Measurements from ENCODE around the gene MIA3. TPM values are rescaled to one million over a fixed set of nuclear protein-coding genes. Genes with fewer than 3 reads are reported as not detected.

MIA3 gene
- total RNA-seq, 1 experiment from 2014 or later: 53.3 TPM

DNA sequence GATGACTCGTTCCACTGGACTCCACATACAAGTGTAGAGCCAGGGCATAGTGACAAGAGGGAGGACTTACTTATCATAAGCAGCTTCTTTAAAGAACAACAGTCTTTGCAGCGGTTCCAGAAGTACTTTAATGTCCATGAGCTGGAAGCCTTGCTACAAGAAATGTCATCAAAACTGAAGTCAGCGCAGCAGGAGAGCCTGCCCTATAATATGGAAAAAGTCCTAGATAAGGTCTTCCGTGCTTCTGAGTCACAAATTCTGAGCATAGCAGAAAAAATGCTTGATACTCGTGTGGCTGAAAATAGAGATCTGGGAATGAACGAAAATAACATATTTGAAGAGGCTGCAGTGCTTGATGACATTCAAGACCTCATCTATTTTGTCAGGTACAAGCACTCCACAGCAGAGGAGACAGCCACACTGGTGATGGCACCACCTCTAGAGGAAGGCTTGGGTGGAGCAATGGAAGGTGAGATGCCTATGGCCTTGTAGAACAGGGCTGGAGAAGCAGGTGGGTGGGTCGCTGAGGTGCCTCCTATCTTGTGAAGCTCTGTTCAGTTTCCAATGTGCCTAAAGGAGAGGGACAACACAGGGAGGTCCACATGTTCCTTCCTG is 12.1 kb downstream of the MIA3 start:
- no peak for DNase-seq (ENCODE audit: low read depth in 1 of 2, low spot score in 2 of 2)
- H3K4me3 ChIP-seq: no peak overlapping the region
- H3K27ac ChIP-seq: no peak overlapping the region
- H3K27me3 ChIP-seq (replicated peaks): no peaks in the 10 kb centered on the region
- H3K4me1 ChIP-seq (replicated peaks): no peaks in the 10 kb centered on the region
- peaks cover 84% of the 10 kb centered on the region for H3K36me3 ChIP-seq
- no peaks in the 10 kb centered on the region for H3K9me3 ChIP-seq (replicated peaks)

DNA sequence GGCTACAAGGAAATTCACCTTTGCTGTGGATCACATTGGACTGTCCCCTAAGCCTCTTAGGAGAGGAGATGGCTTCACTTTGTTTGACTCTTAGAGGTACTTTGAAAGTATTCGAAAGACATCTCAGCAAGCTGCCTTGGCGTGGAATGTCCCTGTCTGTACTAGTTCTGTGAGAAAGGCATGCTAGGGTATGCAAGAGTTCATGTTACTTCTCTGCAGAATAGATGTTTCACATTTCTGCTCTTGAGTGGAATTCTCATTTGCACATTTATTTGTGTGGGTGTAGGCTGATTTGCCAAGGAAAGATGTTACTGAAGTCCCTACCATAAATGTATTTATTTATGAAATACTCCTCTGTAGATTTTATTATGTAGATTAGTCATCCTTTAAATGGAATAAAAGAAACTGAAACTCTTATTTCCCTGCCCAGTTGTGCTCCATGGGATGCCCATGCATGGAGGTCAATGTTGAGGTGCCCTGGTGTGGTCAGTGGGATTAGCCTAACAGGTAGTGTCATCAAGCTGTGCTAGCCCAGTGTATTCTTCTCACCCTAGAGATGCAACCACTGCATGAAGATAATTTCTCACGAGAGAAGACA is 13.8 kb downstream of the MIA3 start:
- Histone ChIP-seq H3K27me3 (replicated peaks) (no peaks in the 10 kb centered on the region), H3K4me3 (no peak overlapping the region), H3K27ac (no peak overlapping the region), H3K4me1 (replicated peaks) (no peaks in the 10 kb centered on the region), H3K36me3 (peaks cover 79% of the 10 kb centered on the region), H3K9me3 (replicated peaks) (no peaks in the 10 kb centered on the region)
- no peak for DNase-seq (ENCODE audit: low read depth in 1 of 2, low spot score in 2 of 2)

DNA sequence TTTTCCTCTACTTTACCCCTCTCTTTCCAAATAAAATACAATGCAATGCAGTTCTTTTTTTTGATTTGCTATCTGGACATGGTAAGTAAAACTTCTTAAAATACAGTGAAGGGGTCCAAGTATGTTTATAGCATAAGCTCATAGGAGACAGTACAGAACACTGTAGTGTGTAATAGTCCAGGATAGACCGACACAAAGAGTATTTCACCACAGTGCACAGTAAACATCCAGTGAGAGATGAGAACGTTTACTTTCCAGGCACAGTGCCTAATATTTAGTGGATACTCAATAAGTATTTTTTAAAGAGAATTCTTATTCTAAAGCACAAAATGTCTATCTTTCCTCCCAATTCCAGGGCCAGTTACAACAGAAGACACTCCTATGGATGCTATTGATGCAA is 14.9 kb downstream of the MIA3 start:
- H3K4me3 ChIP-seq: no peak overlapping the region
- DNase-seq (ENCODE audit: low read depth in 1 of 2, low spot score in 2 of 2): no peak
- no peaks in the 10 kb centered on the region for H3K27me3 ChIP-seq (replicated peaks)
- H3K36me3 ChIP-seq: peaks cover 76% of the 10 kb centered on the region
- no peak overlapping the region for H3K27ac ChIP-seq
- no peaks in the 10 kb centered on the region for H3K4me1 ChIP-seq (replicated peaks)
- no peaks in the 10 kb centered on the region for H3K9me3 ChIP-seq (replicated peaks)

DNA sequence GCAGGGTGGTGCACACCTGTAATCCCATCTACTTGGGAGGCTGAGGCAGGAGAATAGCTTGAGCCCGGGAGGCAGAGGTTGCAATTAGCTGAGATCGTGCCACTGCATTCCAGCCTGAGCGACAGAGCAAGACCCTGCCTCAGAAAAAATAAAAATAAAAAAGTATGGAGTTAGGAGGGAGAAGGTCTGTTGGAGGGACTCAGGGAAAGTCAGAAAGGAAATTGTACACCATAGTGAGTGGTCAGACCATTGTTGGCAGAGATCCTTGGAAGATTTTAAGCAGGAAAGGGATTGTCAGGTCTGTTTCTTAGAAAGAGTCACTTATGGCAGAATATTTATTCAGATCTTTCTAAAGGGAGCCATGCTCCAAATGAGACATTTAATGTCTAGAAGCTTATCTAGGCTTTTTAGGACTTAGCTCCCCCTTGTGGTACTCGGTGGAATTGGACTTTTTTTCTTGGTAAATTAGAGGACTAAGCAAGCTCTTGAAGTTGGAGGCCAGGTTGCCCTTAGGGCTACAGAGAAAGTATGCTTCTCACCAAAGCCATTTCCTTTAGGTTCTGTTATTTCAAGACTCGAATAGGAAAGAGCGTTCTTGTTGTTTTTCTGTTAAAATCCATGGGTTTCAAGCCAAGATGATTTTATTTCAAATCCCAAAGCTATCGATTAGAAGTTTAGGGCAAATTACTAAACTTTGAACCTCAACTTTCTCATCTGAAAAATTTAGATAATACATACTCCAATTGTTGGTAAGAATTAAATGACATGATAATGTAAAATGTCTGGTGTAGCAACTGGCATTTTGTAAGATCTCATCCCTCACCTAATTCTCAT is 16.5 kb downstream of the MIA3 start:
- peak; percentile 70 to 74 for DNase-seq (ENCODE audit: low read depth in 1 of 2, low spot score in 2 of 2)
- H3K9me3 ChIP-seq (replicated peaks): no peaks in the 10 kb centered on the region
- H3K4me3 ChIP-seq: no peak overlapping the region
- peaks cover 72% of the 10 kb centered on the region for H3K36me3 ChIP-seq
- H3K27ac ChIP-seq: no peak overlapping the region
- no peaks in the 10 kb centered on the region for H3K4me1 ChIP-seq (replicated peaks)
- H3K27me3 ChIP-seq (replicated peaks): no peaks in the 10 kb centered on the region

DNA sequence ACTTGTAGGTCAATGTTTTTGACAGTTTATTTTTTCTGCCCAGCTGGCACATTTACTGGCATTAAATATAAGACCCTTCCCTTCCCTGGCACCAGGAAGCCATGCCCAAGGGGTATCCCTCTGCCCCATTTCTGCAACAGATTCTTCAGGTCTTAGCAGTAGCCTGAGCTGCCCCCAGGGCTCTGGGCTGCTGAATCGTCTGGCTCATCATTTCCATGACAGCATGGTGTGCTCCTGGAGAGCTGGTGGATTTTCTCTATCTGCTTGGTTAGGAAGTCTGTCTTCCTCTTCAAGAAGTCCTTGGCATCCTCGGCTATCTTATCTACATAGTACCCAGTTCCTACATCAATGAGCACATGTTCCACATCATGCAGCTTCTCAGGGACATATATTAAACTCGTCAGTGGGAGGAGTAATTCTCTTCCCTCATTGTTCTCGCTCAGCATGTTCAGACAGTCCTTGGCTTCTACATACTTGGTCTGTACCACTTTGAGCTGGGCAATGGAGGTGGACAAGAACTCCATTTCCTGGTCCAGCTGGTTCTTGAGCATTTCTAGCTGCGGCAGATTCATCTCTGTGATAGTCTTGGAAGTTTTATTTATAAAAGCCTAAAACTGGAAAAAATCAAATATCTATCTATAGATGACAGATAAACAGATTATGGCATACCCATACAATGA is 23.5 kb downstream of the MIA3 start:
- no peaks in the 10 kb centered on the region for H3K27me3 ChIP-seq (replicated peaks)
- peaks cover 35% of the 10 kb centered on the region for H3K36me3 ChIP-seq
- no peak for DNase-seq (ENCODE audit: low read depth in 1 of 2, low spot score in 2 of 2)
- peaks cover 7% of the 10 kb centered on the region for H3K4me1 ChIP-seq (replicated peaks)
- no peaks in the 10 kb centered on the region for H3K9me3 ChIP-seq (replicated peaks)
- H3K4me3 ChIP-seq: no peak overlapping the region
- H3K27ac ChIP-seq: no peak overlapping the region

DNA sequence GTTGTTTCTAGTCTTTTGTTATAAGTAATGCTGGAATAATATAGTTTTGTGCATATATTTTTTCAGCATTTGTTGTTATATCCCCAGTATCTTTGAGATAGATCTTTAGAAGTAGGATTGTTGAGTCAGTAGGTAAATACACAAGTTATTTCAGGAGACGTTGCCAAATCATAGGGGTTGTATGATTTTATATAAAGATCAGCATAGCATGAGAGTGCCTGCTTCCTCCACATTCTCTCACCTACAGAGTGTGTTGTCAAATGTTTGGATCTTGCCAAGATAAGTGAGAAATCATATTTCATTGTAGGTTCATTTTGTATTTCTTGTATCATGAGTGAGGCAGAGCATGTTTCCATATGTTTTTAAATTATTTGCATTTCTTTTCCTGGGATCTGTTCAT is 24.6 kb downstream of the MIA3 start:
- peaks cover 38% of the 10 kb centered on the region for H3K36me3 ChIP-seq
- H3K4me3 ChIP-seq: no peak overlapping the region
- H3K27ac ChIP-seq: no peak overlapping the region
- H3K9me3 ChIP-seq (replicated peaks): no peaks in the 10 kb centered on the region
- no peaks in the 10 kb centered on the region for H3K27me3 ChIP-seq (replicated peaks)
- peaks cover 7% of the 10 kb centered on the region for H3K4me1 ChIP-seq (replicated peaks)
- DNase-seq (ENCODE audit: low read depth in 1 of 2, low spot score in 2 of 2): no peak

DNA sequence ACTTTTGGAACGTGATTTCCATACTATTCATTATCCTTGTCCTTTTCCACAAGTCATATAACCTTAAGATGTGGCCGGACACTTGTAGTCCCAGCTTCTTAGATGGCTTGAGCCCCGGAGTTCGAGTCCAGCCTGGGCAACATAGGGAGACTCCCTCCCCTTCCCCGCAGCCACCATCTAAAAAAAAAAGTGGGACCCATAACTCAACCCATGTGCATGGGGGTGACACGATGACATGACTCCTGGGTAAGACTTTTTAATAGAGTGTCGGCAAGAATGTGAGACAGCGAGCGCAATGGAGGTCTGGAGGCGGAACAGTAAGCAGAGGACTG is 25.7 kb downstream of the MIA3 start:
- no peaks in the 10 kb centered on the region for H3K27me3 ChIP-seq (replicated peaks)
- H3K4me3 ChIP-seq: peak overlapping the region; percentile 63
- H3K27ac ChIP-seq: peak overlapping the region; percentile 88
- no peaks in the 10 kb centered on the region for H3K9me3 ChIP-seq (replicated peaks)
- H3K4me1 ChIP-seq (replicated peaks): peaks cover 7% of the 10 kb centered on the region
- peak in 1 of 2 experiments; percentile 47 for DNase-seq (ENCODE audit: low read depth in 1 of 2, low spot score in 2 of 2)
- H3K36me3 ChIP-seq: peaks cover 37% of the 10 kb centered on the region

DNA sequence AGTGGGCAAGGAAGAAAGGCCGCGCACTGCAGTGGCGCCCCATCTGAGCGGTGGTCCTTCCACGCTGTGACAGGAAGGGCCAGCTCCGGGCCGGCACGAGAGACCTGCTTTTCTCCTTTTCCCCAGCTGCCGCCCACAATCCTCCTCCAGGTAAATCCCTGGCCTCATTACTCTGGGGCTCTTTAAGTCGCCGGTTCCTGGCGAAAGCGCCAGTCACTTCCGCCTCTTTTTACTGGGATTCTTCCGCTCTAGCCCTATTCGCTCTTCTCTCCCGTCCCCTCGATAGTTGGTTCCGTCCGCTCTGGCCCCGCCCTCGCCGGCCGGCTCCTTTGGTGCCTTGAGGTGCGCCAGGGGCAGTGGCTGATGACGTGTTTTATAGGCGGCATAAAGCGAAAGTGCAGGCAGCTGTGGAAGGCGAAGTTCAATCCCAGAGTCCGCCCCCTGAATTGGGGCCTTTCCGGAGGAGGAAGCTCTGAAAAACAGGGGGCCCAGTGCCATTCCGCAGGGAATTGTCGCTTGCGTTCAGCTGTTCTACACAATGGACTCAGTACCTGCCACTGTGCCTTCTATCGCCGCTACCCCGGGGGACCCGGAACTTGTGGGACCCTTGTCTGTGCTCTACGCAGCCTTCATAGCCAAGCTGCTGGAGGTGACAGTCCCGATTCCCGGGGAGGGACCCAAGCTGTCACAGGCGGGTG is 26.2 kb downstream of the MIA3 start:
- peaks cover 39% of the 10 kb centered on the region for H3K36me3 ChIP-seq
- no peaks in the 10 kb centered on the region for H3K27me3 ChIP-seq (replicated peaks)
- H3K4me3 ChIP-seq: peak overlapping the region; percentile 63
- DNase-seq (ENCODE audit: low read depth in 1 of 2, low spot score in 2 of 2): peak; percentile 98 to 99
- no peaks in the 10 kb centered on the region for H3K9me3 ChIP-seq (replicated peaks)
- peaks cover 7% of the 10 kb centered on the region for H3K4me1 ChIP-seq (replicated peaks)
- H3K27ac ChIP-seq: peak overlapping the region; percentile 88

DNA sequence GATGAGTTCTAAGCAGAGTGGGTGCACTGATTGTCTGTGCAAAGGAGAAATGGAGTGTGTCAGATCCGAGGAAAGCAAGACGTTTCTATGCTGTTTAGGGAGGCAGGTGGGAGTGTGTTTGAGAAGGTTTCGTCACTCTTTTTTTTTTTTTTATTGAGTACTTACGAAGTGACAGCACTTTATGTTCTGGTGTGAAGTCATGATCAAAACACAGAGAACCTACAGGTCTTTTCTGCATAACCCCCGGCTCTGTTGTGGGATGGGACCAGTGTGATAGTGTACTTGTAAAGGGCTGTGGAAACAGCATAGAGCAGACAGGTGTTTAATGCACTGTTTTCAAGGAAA is 26.7 kb downstream of the MIA3 start:
- peak overlapping the region; percentile 63 for H3K4me3 ChIP-seq
- peak overlapping the region; percentile 88 for H3K27ac ChIP-seq
- H3K4me1 ChIP-seq (replicated peaks): peaks cover 7% of the 10 kb centered on the region
- H3K9me3 ChIP-seq (replicated peaks): no peaks in the 10 kb centered on the region
- H3K36me3 ChIP-seq: peaks cover 42% of the 10 kb centered on the region
- no peak for DNase-seq (ENCODE audit: low read depth in 1 of 2, low spot score in 2 of 2)
- H3K27me3 ChIP-seq (replicated peaks): no peaks in the 10 kb centered on the region

DNA sequence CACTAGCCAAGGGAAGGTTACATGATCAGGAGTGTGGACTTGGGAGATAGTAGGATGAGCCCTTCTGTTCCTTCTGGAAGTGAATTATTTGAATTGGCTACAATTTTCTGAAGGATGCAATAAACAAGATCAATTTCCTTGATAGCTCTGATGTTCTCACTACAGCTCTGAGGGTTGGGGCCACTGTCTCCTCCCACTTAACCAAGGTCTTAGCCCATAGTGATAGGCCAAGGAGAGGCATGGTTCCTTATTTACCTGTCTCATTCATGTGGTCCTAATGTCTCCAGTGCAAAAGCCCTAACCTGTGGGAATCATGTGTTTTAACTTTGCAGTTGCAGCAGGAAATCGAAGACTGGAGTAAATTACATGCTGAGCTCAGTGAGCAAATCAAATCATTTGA is 34.8 kb downstream of the MIA3 start:
- Histone ChIP-seq H3K36me3 (peaks cover 82% of the 10 kb centered on the region), H3K4me1 (replicated peaks) (no peaks in the 10 kb centered on the region; the same call in 1 of the 2 replicates)

DNA sequence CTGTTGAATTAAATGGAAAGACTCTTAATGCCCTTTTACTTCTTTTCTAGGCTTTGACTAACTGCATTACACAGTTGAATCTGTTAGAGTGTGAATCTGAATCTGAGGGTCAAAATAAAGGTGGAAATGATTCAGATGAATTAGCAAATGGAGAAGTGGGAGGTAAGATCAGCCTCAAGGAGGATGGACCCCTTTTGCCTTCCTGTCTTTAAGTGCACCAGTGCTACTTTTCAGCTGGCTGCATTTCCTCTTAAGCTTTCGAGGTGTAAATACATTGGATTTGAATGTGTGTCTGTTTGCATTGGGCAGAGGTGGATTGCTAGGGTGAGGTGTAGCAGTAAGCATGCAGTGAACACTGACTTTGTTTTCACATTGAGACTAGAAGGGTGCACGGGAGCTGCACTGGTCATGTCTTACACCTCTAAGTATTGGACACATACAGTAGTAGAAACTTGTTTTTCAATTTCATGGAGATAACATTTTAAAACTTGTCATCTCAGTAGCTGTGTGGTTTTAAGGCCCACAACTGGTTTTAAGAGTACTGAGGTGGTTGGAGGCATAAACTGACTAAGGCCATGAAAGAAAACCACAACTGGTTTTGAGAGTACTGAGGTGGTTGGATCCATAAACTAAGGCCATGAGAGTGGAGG is 35.4 kb downstream of the MIA3 start:
- H3K36me3 ChIP-seq: peaks cover 85% of the 10 kb centered on the region

More for the DNA sequence above, 34.8 kb downstream of the MIA3 start:
- no peaks in the 10 kb centered on the region for H3K9me3 ChIP-seq (replicated peaks)
- H3K27ac ChIP-seq: no peak overlapping the region
- H3K4me3 ChIP-seq: no peak overlapping the region
- H3K27me3 ChIP-seq (replicated peaks): no peaks in the 10 kb centered on the region
- DNase-seq (ENCODE audit: low read depth in 1 of 2, low spot score in 2 of 2): no peak

DNA sequence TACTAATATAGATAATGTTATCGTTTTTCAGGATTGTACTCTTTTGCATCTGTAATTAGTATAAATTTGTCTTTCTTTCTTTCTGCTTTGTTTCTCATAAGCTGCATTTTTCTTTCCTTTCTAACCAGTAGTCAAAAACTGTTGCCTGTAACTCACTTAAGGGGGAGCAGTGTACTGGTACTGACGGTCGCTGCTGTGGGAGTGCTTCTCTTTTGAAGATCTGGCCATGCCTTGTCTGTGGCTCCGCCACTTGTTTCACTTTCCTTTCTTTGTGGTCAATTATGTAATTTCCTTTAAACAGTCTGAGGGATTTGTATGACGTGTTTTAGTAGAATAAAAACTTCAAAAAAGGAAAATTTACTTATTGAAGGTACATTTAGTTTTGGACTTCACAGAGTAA is 37.0 kb downstream of the MIA3 start:
- Histone ChIP-seq H3K4me3 (no peak overlapping the region), H3K36me3 (peaks cover 87% of the 10 kb centered on the region), H3K9me3 (replicated peaks) (no peaks in the 10 kb centered on the region), H3K27me3 (replicated peaks) (no peaks in the 10 kb centered on the region), H3K27ac (no peak overlapping the region), H3K4me1 (replicated peaks) (no peaks in the 10 kb centered on the region; the same call in 1 of the 2 replicates)
- peak in 1 of 2 experiments; percentile 10 for DNase-seq (ENCODE audit: low read depth in 1 of 2, low spot score in 2 of 2)

More for the DNA sequence above, 35.4 kb downstream of the MIA3 start:
- no peaks in the 10 kb centered on the region; the same call in 1 of the 2 replicates for H3K4me1 ChIP-seq (replicated peaks)
- no peak overlapping the region for H3K4me3 ChIP-seq
- no peaks in the 10 kb centered on the region for H3K27me3 ChIP-seq (replicated peaks)
- H3K27ac ChIP-seq: no peak overlapping the region
- no peak for DNase-seq (ENCODE audit: low read depth in 1 of 2, low spot score in 2 of 2)
- no peaks in the 10 kb centered on the region for H3K9me3 ChIP-seq (replicated peaks)

Data from SJSA1 (cell line).